Measurements from ENCODE around the gene ZNF532.

The ZNF532 gene

GRCh38 chr18:58881477-58881876 lies 16.8 kb downstream of the ZNF532 start:
- H4K20me1 ChIP-seq (ENCODE audit: insufficient read depth, low read length): peaks cover 18% of the 10 kb centered on the region; the same call in 1 of the 2 replicates
- no peak overlapping the region for H3K9ac ChIP-seq (ENCODE audit: low read length)
- peaks cover 65% of the 10 kb centered on the region for H3K36me3 ChIP-seq (replicated peaks; ENCODE audit: low read depth, low read length)
- no peaks in the 10 kb centered on the region for H3K4me1 ChIP-seq (ENCODE audit: low read length)
- no peak overlapping the region for H3K4me3 ChIP-seq (ENCODE audit: low read length)
- no peak overlapping the region for H3K4me2 ChIP-seq (ENCODE audit: low read length)
- no peak overlapping the region for H3K27ac ChIP-seq (ENCODE audit: low read length)
- H3K27me3 ChIP-seq (ENCODE audit: low read depth, low read length): no peaks in the 10 kb centered on the region
- TF ChIP-seq CTCF (IDR thresholded peaks at IDR 0.05; ENCODE audit: low read depth, low read length) (no peak), EZH2phosphoT487 (IDR thresholded peaks at IDR 0.05; ENCODE audit: low read depth) (no peak)
- no peaks in the 10 kb centered on the region for H3K9me3 ChIP-seq (ENCODE audit: insufficient read depth, low read length)
- no peak overlapping the region for H2AFZ ChIP-seq (ENCODE audit: low read depth, low read length)
- peaks cover 55% of the 10 kb centered on the region for H3K79me2 ChIP-seq (ENCODE audit: low read length)

GRCh38 chr18:58882044-58882443 lies 17.4 kb downstream of the ZNF532 start:
- Histone ChIP-seq H3K9me3 (ENCODE audit: insufficient read depth, low read length) (no peaks in the 10 kb centered on the region), H2AFZ (ENCODE audit: low read depth, low read length) (no peak overlapping the region), H3K4me1 (ENCODE audit: low read length) (peaks cover 6% of the 10 kb centered on the region), H3K79me2 (ENCODE audit: low read length) (peaks cover 57% of the 10 kb centered on the region), H3K36me3 (replicated peaks; ENCODE audit: low read depth, low read length) (peaks cover 66% of the 10 kb centered on the region), H3K27ac (ENCODE audit: low read length) (no peak overlapping the region), H3K4me3 (ENCODE audit: low read length) (no peak overlapping the region), H3K9ac (ENCODE audit: low read length) (no peak overlapping the region), H4K20me1 (ENCODE audit: insufficient read depth, low read length) (peaks cover 18% of the 10 kb centered on the region; the same call in 1 of the 2 replicates), H3K4me2 (ENCODE audit: low read length) (no peak overlapping the region), H3K27me3 (ENCODE audit: low read depth, low read length) (no peaks in the 10 kb centered on the region)
- TF ChIP-seq EZH2phosphoT487 (IDR thresholded peaks at IDR 0.05; ENCODE audit: low read depth) (no peak), CTCF (IDR thresholded peaks at IDR 0.05; ENCODE audit: low read depth, low read length) (no peak)

GRCh38 chr18:58882686-58883085 lies 18.0 kb downstream of the ZNF532 start:
- H3K79me2 ChIP-seq (ENCODE audit: low read length): peaks cover 58% of the 10 kb centered on the region
- peaks cover 12% of the 10 kb centered on the region for H3K4me1 ChIP-seq (ENCODE audit: low read length)
- H3K4me2 ChIP-seq (ENCODE audit: low read length): no peak overlapping the region
- no peak overlapping the region for H3K27ac ChIP-seq (ENCODE audit: low read length)
- no peaks in the 10 kb centered on the region for H3K27me3 ChIP-seq (ENCODE audit: low read depth, low read length)
- H3K36me3 ChIP-seq (replicated peaks; ENCODE audit: low read depth, low read length): peaks cover 64% of the 10 kb centered on the region
- H2AFZ ChIP-seq (ENCODE audit: low read depth, low read length): no peak overlapping the region
- TF ChIP-seq CTCF (IDR thresholded peaks at IDR 0.05; ENCODE audit: low read depth, low read length) (no peak), EZH2phosphoT487 (IDR thresholded peaks at IDR 0.05; ENCODE audit: low read depth) (no peak)
- H3K9ac ChIP-seq (ENCODE audit: low read length): no peak overlapping the region
- no peak overlapping the region for H3K4me3 ChIP-seq (ENCODE audit: low read length)
- H4K20me1 ChIP-seq (ENCODE audit: insufficient read depth, low read length): peaks cover 18% of the 10 kb centered on the region; the same call in 1 of the 2 replicates
- no peaks in the 10 kb centered on the region for H3K9me3 ChIP-seq (ENCODE audit: insufficient read depth, low read length)

GRCh38 chr18:58884680-58885079 lies 20.0 kb downstream of the ZNF532 start:
- TF ChIP-seq CTCF (IDR thresholded peaks at IDR 0.05; ENCODE audit: low read depth, low read length): no peak
- TF ChIP-seq EZH2phosphoT487 (IDR thresholded peaks at IDR 0.05; ENCODE audit: low read depth): no peak
- H3K9ac ChIP-seq (ENCODE audit: low read length): no peak overlapping the region
- H3K4me1 ChIP-seq (ENCODE audit: low read length): peaks cover 16% of the 10 kb centered on the region
- H4K20me1 ChIP-seq (ENCODE audit: insufficient read depth, low read length): peaks cover 14% of the 10 kb centered on the region; the same call in 1 of the 2 replicates
- H3K79me2 ChIP-seq (ENCODE audit: low read length): peaks cover 52% of the 10 kb centered on the region
- H3K4me2 ChIP-seq (ENCODE audit: low read length): no peak overlapping the region
- no peak overlapping the region for H2AFZ ChIP-seq (ENCODE audit: low read depth, low read length)
- H3K36me3 ChIP-seq (replicated peaks; ENCODE audit: low read depth, low read length): peaks cover 57% of the 10 kb centered on the region
- H3K27ac ChIP-seq (ENCODE audit: low read length): no peak overlapping the region
- no peaks in the 10 kb centered on the region for H3K9me3 ChIP-seq (ENCODE audit: insufficient read depth, low read length)
- no peak overlapping the region for H3K4me3 ChIP-seq (ENCODE audit: low read length)
- H3K27me3 ChIP-seq (ENCODE audit: low read depth, low read length): no peaks in the 10 kb centered on the region

Measured in OCI-LY3 (cell line).